GM18907 (cell line): Measurements from ENCODE around the gene PKD1.

ENCODE experiments used
- ATAC-seq: cut with Tn5 transposase; IDR thresholded peaks from one replicate; pipeline ENCODE4 v1.9.1; 2021; ENCODE audit warnings: mild to moderate bottlenecking, moderate library complexity; ENCODE audit not compliant: unreplicated experiment

The PKD1 gene

DNA sequence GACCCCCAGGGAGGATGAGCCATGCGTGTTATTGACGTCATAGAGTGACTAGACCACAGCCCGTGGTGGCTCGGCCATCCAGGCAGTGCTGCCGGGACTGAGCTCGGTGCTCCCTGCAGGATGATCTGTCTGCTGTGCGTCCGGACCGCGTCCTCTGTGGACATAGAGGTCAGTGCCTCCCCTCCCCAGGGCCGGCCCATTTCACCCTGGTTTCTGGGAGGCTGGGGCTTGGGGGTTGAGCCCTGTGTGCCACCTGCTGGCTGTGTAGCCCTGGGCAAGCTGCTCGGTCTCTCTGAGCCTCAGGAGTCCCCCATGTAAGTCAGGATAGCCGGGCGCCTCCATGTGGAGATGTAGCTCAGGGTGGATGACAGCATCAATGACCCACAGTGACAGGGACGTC, 79.6 kb downstream of the PKD1 start:
- no peak for ATAC-seq

- no peak for ATAC-seq
Observed at GRCh38 chr16:2054543-2055245, 81.0 kb downstream of the PKD1 start.

DNA sequence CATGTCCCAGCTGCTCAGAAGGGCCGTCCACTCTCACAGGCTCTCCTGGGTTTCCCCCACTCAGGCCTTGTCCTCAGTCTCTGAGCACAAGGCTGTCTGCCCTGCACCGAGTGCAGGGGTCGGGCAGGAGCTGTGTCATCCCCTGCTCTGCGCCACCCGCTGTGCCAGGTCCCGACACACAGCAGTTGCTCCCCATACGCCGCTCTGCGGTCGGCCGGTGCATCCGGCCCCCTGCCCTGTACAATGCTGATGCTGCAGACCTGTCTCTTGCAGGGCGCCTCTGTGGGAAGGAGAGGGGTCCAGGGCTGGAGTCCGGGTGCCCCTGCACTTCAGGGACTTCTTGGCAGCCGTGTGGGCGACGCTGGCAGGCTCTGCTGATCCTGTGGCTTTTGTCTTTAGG, 81.8 kb downstream of the PKD1 start:
- ATAC-seq, result no peak

DNA sequence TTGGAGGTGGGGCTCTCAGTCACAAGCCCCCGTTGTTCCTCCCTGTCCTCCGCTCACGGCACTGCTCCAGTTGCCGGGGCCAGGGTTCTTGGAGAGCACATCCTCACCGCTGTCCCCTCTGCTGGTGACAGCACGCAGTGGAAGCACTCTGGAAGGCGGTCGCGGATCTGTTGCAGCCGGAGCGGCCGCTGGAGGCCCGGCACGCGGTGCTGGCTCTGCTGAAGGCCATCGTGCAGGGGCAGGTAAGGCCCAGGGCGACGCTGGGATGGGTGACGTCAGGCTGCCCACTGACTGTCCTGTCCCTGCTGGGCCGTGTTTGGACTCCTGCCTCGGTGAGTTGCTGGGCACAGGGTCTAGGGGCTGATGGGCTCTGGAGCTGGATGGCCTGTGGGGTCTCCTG, 82.5 kb downstream of the PKD1 start:
- ATAC-seq, result no peak

DNA sequence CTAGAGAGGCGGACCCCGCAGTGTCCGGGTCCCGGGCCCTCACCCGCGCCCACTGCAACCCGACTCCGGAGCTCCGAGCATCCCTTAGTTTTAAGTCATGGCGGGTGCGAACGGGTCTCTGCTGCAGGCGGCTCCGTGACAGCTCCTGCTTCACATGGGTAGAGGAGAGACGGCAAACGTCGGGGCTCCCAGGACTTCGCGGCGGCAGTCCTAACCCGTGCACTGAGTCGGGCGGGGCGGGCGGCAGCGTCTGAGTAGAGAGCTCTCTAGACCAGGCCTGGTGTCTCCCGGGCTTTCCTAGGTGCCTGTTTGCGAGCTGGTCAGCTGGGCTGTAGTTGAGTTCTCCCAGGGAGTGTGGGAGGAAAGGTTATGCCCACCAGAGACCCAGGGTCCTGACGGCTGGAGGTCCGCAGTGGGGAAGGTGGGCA, 87.6 kb downstream of the PKD1 start:
- no peak for ATAC-seq

DNA sequence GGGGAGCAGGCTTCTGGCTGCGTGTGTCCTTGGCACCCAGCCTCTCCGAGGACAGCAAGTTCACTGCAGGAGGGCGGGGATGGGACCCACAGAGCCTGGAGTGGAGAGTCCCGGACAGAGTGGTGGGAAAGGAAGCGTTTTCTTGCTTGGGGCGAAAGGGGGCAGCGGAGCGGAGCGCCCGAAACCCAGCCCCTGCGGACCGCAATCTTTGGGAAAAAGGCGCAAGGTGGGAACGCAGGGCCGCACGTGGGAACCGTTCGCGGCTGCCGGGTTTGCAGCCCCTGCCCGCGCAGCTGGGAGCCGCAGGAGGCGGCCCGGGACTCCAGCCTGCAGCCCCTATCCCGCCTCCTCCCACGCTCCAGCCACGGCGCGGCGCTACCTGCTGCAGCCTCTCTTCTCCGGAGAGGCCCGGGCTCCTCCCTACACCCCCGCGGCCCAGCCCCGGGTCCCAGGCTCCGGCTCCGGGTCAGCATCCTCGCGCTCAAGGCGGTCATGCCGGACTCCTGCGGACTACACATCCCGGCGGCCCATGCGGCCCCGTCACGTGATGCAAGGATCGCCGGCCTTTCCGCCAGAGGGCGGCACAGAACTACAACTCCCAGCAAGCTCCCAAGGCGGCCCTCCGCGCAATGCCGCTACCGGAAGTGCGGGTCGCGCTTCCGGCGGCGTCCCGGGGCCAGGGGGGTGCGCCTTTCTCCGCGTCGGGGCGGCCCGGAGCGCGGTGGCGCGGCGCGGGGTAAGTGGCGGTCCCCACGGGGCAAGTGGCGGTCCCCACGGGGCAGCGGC, 88.2 kb downstream of the PKD1 start, which contains the start of the genes NTHL1 and TSC2:
NTHL1 (minus strand) TSS at position 505 of the 786 bp plus-strand sequence; CDS start at position 494, 11 bp downstream.
TSC2 (plus strand) TSS at position 656 of the 786 bp plus-strand sequence. CDS start 631 bp downstream, outside the sequence.
- peak; percentile 88 for ATAC-seq

DNA sequence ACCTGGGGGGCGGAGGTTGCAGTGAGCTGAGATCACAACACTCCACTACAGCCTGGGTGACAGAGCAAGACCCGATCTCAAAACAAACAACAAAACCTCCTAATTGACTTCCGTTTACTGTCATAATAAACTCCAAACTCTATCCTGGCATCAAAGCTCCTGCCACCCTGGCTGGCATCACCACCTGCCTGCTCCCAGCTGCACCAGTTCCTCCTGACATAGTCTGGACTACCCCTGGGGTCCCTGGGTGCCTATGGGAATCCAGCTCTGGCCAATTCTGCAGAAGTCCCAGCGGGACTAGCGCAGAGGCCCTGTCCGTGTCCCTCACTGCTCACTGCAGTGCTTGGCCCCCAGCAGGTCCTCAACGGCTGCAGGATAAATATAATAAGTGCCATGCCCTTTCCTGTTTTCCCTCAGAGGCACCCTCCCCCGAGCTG, 88.8 kb downstream of the PKD1 start:
- ATAC-seq, result peak; percentile 3

GRCh38 chr16:2045965-2046892, 89.5 kb downstream of the PKD1 start:
- no peak for ATAC-seq

- no peak for ATAC-seq
Observed at GRCh38 chr16:2044541-2044940, 91.2 kb downstream of the PKD1 start.

- no peak for ATAC-seq
Observed at GRCh38 chr16:2043667-2044451, 91.8 kb downstream of the PKD1 start.

GRCh38 chr16:2042986-2043666, 92.6 kb downstream of the PKD1 start:
- no peak for ATAC-seq

DNA sequence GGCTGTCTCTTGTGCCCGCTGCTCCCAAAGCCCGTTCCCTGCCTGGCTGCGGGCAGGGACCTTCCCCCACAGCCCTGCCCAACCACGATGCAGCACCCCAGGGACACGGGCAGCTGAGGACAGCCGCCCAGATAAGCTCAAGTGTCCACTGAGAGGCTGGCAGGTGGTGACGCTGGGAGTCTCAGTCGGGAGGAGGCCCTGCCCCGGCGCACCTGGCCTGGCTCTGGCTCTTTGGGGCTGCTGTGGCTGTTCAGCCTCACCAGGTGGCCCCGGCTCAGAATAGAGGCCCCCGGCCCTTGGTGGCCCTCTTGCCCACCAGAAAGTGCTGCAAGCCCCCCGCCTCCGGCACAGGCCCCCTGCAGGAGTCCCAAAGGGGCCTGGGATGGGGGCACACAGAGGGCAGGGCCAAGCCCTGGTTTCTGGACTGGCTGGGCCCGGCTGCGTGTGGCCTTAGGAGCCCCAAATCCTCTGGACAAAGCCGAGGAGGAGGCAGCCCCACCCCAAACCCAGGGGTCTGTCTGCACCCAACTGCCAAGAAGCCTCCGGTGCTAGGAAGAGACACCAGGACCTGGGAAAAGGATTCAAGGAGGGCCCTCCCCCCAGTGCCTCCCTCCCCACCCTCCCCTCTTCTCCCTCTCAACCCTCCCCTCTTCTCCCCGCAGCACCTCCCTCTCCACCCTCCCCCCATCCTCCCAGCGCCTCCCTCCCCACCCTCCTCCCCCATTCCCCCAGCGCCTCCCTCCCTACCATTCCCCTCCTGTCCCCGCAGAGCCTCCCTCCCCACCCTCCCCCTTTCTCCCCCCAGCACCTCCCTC, 93.3 kb downstream of the PKD1 start:
- no peak for ATAC-seq

GRCh38 chr16:2040787-2041522, 94.7 kb downstream of the PKD1 start:
- no peak for ATAC-seq

GRCh38 chr16:2040041-2040786, 95.5 kb downstream of the PKD1 start:
- ATAC-seq, result no peak

DNA sequence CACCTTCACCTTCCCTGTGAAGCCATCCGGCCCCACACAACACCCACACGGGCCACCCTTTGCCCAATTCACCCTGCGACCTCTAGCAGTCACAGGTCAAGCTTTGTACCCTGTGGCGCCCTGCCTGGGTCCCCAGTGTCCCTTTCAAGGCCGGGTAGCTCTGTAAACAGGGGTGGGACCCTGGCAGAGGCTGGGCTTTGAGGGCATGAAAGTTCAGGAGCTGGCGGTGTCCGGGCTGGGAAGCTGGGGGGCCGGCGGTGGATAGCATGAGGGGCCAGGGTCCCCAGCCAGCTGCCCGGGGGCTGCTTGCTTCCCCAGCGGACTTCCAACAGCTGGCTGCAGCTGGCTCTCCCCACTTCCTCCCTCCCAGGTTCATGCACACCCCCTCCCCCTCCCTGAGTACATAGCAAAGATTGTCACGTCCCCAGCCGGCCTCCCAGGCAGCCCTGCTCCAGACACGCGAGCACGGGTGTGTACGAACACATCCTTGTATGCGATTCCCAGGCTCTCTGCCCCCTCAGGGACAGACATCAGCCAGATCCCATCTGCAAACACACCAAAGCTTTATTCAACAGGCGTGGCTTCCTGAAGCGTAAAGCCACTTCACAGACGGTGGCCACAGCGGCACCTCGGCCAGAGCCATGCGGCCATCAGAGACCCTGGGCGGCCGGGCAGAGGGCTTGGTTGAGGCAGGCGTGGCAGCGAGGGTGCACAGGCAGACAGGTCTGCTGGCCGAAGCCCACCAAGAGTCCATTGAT, 96.2 kb downstream of the PKD1 start:
- ATAC-seq, result no peak
